ENCODE results near the gene ZCCHC14.
A peak's percentile ranks its signal among the peaks of the same experiment; 100 is the strongest.

The ZCCHC14 gene

DNA sequence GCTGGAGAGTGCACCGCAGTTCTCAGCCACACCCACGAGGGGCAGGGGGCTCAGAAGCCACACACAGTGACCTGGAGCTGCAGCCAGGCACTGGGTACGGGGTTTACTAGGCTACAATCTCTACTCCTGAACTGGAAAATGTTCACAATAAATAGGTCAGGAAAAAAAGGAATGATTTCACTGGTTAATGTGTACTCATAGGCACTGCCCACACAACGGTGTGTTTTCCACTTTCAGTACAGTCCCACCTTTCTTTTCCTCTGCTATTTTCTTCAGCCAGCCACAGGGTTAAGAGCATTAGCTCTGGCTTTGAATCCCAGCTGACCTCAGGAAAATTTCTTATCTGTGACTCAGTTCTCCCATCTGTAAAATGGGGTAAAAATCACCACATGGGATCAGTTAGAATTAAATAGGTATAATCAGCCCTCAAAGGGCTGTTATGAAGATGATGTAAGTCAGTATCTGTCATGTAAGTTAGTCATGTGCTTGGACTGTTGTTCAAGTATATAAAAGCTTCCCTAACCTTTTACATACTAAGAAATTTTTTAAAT, 35.7 kb downstream of the ZCCHC14 start:
- no peak for DNase-seq (ENCODE audit: low spot score)

- DNase-seq (ENCODE audit: low spot score): no peak
These were observed 38.4 kb downstream of the ZCCHC14 start for GRCh38 chr16:87454391-87454790.

GRCh38 chr16:87453326-87453725, 39.5 kb downstream of the ZCCHC14 start:
- DNase-seq (ENCODE audit: low spot score): no peak

DNA sequence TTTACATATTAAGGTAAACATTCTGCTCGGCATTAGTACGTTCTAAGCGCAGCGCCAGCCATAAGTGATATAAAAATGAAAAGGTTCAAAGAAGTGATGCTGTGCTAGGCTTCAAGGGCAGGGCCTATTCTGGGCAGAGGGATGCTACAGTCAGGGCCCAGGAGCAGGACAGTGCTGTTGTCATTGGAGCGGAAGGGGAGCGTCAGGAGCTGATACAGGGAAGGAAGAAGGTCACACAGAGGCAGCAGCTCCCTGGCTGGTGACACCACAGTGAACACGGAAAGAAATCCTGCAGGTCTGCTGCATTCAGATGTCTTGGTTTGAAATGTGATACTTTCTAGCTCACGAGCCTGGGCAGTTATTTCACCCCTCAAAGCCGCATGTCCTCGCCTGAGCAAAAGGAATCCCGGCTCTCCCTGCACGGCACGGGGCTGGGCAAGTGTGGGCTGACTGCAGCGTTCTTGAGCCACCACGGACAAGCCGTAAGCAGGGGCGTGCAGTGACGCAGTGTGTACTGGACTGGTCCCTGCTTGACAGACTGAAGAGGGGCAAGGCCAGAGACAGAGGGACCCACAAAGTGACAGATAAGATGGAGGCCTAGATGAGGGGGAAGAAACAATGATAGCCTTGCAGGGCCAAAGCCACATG, 41.1 kb downstream of the ZCCHC14 start:
- DNase-seq (ENCODE audit: low spot score): no peak

DNA sequence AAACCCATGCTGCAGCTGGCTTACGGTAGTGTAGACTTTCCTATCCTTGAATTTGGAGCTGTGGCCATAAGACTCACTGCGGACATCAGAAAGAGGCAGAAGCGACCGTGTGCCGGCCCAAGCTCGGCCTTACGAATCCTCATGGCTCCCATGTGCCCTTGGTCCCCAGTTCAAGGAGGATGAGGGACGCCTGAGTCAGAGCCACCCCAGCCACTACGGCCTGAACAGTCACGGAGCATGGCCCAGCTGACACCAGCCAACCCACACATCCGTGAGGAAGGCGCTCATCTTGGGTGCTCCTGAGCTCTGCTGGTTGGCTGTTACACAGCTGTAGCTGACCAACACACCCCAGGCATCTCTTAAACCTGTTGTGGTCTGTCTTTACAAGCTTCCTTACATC, 44.0 kb downstream of the ZCCHC14 start:
- no peak for DNase-seq (ENCODE audit: low spot score)

DNA sequence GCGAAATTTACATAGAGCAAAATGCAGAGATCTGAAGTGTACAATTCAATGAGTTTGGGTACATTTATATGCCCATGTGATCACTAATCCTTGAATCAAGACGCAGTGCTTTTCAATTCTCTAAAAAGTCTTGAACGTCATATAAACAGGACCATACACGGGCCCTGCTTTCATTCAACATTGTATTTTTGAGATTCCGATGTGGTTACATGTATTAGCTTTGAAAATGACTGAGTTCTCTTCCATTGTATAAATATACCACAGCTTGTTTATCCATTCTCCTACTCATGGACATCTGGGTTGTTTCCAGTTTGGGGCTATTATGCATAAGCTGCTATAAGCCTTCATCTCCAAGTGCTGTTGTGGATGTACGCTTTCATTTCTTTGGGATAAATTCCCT, 45.5 kb downstream of the ZCCHC14 start:
- no peak for DNase-seq (ENCODE audit: low spot score)

DNA sequence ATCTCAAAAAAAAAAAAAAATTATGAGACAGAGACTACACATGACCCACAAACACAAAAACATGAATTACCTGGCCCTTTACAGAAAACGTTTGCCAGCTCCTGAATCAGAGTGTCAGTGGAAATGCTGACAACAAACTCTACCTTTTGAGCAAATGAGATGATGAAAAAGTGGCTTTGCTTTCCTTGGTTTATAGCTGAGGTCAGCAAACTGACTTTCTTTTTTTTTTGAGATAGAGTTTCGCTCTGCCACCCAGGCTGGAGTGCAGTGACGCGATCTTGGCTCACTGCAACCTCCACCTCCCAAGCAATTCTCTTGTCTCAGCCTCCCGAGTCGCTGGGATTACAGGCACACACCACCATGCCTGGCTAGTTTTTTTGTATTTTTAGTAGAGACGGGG, 46.3 kb downstream of the ZCCHC14 start:
- DNase-seq (ENCODE audit: low spot score): no peak

DNA sequence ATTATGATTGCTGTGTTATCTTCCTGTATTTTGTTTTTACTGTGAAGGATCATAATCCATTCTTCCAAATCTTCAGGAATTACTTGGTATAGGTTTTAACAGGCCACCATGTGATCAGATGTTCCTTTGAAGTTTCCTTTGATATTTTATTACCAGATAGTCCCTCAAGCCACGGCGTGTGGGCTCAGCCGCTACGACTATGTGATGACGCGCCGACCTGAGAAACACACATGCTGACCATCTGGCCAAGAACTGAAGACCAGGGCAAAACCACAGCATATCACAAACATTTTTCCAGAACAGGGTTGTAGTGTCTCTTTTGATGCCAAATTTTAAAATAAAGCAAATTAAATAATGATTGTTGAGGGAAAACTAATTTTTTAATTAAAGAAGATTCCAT, 47.3 kb downstream of the ZCCHC14 start:
- DNase-seq (ENCODE audit: low spot score): peak; percentile 72

- DNase-seq (ENCODE audit: low spot score): no peak
These were observed 48.9 kb downstream of the ZCCHC14 start for GRCh38 chr16:87443964-87444363.

DNA sequence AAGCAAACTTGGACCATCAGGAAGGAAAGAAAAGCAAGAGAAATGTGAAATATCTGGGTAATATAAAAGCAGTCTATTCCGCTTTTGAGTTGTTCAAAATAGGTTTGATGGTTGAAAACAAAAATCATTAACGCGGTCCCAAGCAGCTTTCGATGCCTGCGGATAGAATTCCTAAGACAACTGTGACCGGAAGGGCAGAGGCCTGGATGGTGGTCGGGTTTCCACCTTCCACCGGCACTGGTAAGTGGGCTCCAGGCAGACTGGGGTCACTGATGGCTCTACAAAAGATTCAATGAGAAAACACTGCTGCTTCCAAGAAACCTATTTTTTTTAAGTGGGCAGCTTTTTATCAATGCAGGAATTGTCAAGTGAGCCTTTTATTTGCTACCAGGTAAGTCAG, 49.8 kb downstream of the ZCCHC14 start:
- no peak for DNase-seq (ENCODE audit: low spot score)

GRCh38 chr16:87442581-87442966, 50.2 kb downstream of the ZCCHC14 start:
- no peak for DNase-seq (ENCODE audit: low spot score)

DNA sequence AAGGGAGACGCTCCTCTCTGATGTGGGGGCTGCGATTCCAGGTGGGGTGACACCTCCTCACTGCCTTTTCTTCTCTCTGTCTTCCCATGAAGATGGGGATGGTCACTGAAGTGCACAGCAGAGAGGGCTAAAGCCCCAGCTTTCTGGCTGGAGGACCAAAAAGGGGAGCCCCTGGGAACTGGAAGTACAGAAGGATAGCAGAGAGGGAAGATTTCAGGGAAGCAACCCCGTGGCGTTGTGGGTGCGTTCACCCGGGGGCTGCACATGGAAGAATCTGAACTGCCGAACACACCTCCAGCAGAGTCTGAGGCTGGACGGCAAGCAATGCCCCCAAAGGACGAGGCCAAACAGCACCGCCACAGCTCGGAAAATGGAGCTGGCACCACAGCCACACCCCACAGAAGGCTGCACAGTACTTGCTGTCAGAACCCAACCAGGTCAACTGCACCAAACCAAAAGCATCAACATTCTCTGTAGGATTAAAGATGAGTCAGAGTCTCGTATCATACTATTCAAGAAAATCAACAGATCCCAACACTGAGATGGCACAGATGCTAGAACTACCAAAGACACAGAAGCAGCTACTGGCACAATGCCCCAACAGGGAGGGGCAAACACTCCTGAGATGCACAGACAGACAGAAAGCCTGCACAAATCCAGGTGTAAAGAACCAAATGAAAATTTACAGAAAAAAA, 50.8 kb downstream of the ZCCHC14 start:
- no peak for DNase-seq (ENCODE audit: low spot score)

GRCh38 chr16:87439926-87440325, 52.9 kb downstream of the ZCCHC14 start:
- DNase-seq (ENCODE audit: low spot score): no peak

GRCh38 chr16:87438611-87438985, 54.2 kb downstream of the ZCCHC14 start:
- no peak for DNase-seq (ENCODE audit: low spot score)

DNA sequence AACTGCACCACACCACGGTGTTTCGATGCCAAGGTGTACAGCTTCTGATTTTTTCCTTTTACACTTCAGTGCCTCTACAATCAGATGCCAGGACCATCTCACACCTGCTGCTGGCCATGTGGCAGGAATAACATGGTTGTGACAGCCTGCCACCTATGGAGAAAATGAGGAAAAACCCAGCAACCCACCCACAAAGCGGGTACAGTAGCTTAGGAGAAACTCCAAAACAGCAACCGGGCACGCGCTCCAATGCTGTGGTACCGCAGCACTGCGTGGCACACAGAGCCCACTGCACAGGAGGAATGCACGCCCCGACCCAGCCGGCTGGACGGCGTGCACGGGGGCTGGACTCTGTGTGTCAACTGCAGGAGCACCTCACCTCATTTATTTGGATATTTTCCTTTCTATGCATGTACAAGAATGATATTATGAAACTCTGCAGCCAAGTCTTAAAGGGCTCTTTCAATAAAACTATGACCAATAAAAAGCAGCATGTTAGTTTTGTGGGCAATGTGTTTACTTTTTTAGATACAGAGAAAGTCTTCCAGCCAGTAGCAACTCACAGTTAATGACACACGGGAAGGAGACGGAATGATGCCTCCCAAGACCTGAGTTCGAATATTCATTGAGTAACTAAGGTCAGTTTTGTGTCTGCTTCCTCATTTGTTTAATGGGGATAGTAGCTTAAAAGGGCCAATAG, 54.8 kb downstream of the ZCCHC14 start:
- no peak for DNase-seq (ENCODE audit: low spot score)

DNA sequence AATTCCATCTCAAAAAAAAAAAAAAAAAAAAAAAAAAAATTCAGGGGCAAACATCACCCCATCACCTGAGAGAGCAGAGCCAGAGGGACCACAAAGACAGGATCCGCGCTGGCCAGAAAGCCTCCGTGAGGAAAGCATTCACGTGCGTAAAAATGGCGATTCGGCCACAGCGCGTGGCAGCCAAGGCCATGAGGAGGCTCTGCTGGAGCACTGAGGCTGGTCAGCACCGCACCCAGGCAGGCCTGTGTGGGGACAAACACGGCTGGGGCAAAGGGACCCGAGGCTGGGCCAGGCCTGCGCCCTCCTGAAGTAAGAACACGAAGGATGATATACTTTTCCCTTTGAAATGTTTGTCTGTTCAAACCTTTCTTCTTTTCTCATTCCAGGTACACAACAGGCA, 55.5 kb downstream of the ZCCHC14 start:
- DNase-seq (ENCODE audit: low spot score): no peak

GRCh38 chr16:87436225-87437172, 56.3 kb downstream of the ZCCHC14 start:
- DNase-seq (ENCODE audit: low spot score): peak; percentile 46

DNA sequence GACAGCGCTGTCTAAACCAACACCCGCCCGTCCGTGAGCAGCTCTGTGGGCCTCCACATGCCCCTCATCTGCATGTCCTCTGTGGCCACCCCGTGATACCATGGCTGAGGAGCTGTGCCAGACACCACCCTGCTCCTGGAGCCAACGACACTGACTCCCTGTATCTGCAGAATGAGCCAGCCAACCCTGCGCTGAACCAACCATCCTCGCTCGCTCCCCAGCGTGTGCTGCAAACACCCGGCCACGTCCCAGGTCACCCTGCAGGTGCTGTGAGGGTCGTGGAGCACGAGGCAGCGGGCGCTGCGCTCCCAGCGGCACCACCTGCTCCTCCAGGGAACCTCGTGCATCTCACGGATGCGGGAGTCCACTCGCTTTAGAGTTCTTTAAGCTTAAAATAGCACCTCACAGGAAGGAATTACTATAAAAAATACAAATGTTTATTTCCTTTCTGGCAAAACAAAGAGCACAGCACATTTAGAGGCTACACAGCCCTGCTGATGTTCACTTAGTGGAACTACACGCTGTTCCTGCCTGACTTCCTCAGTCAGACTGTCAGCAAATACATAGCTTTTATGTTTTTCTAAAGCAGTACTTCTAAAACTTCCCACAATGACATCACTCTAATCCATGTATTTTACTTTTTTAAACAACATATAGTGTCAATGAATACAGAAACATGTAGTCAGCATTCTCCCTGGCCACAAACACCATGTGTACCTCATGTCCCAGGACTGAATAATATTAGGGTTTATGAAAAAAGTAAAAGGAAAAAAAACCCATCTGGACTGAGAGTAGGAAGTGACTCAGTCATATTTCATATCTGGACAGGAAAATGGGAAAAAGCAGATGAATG, 57.2 kb downstream of the ZCCHC14 start:
- peak; percentile 26 for DNase-seq (ENCODE audit: low spot score)

DNA sequence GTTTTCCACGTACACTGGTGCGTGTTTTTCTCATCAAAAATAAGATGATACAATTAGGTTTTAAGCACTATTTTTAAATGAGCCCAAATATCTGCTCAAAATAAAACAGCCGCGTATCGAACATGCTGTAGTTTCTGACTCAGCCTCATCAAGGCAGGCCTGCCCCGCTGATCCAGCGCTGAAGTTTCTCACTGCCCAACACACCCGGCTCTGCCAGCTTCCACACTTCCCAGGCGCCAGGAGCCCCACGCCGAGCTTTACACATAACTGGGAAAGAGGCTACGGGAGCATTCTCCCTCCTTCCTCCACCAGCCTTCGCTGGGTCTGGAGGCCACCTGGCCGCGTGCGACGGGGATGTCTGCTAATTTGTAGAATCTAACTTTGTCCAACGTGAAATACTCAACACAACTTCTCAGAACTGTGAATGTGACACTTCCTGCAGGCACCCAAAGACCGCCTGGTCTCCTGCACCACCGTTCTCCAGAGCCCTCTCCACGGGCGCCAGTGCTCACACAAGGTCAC, 58.6 kb downstream of the ZCCHC14 start:
- peak; percentile 67 for DNase-seq (ENCODE audit: low spot score)

DNA sequence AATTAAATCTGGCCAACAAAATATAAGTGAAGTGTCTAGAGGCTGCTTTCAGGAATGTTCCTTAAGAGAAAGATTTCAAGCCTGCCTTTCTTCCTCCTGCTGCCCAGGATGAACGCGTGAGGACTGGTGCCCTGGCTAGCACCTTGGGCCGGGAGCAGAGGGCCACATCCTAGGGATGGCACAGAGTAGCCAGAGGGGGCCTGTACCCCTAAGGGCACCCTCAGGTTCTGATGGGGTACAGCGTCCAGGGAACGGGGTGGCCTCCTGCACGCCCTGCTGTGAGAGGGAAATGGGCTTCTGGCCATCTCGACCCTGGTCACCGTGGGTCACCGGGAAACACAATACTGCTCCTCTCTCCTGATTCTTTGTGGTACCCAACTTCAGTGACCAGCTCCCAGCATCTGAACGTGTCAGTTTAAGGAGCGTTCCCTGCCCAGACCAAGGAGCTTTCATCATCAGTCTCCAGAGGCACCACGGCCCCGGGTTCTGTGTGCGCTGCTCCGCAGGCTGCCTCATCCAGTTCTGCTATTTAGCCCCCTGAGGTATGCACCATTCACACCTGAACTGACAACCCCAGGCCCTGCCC, 60.4 kb downstream of the ZCCHC14 start:
- no peak for DNase-seq (ENCODE audit: low spot score)

All from AG20443 (cell line).